AG04450 (cell line): ENCODE data around the gene COL8A2. TPM values are rescaled to one million over a fixed set of nuclear protein-coding genes. Genes with fewer than 3 reads are reported as not detected.
A peak's percentile ranks its signal among the peaks of the same experiment; 100 is the strongest.

Source experiments
- CTCF ChIA-PET: fragments of 300-600, 350-600 bp; formaldehyde crosslinking; extraction: SDS; loops from one replicate; lab custom pipeline; 2022; ENCODE audit warnings: antibody characterized with exemption, inconsistent platforms; lab: Charles Lee
- POLR2A ChIA-PET: fragments of 350-600 bp; formaldehyde crosslinking; extraction: SDS; loops from one replicate; lab custom pipeline; 2021; ENCODE audit warnings: antibody characterized with exemption, inconsistent platforms; lab: Yijun Ruan, JAX
- DNase-seq: peaks from one replicate; pipeline ENCODE4 v3.0.0-alpha.2; 2011; ENCODE audit warnings: low read depth, low spot score
- H3K27ac ChIP-seq: one replicate; pipeline ENCODE4 v1.5.1; 2012; ENCODE audit warnings: low read depth, low read length, control low read depth
- H3K27me3 ChIP-seq: one replicate; pipeline ENCODE4 v1.6.0; 2012; ENCODE audit warnings: low read length; ENCODE audit not compliant: control insufficient read depth, insufficient read depth
- H3K4me3 ChIP-seq: 2 replicates; pipeline ENCODE4 v1.5.1; 2011; ENCODE audit warnings: mild to moderate bottlenecking, low read depth, low read length, control low read depth
- H3K9me3 ChIP-seq: 2 replicates; pipeline ENCODE4 v1.5.1; 2012; ENCODE audit warnings: low read length; ENCODE audit not compliant: control insufficient read depth, insufficient read depth
- polyA plus RNA-seq: library from polyadenylated mRNA; depleted of rRNA; stranded (reverse); fragments of >200 nt; gene quantifications from 2 replicates; pipeline ENCODE4 v1.2.3, GENCODE V29; 2011
- TF ChIP-seq, protein P1 (sequence below): IDR thresholded peaks from 2 replicates; pipeline ENCODE4 v1.5.1; 2011; ENCODE audit warnings: low read depth, low read length, control low read depth, inconsistent platforms

Gene COL8A2
- polyA plus RNA-seq, 1 experiment = 1.5 TPM

DNA sequence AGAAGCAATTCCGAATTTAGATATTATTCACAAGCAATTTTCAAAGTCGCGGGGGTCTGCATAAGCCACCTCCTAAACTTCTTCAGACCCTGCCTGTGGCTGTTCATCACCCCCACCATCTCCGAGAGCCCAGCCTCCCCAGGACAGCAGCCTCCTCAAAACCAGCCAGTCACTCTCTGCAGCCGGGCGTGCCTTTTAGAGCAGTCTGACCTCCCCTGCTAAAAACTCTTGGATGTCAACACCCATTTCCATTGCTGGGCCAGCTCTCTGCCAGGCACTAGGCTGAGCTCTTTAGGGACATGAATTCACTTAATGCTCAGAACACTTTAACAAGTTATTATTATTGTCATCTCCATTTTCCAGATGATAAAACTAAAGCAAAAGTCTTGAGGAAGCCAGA is 24.6 kb downstream of the COL8A2 start:
- POLR2A ChIA-PET = no interaction called here
- no peaks in the 10 kb centered on the region; the same call in 1 of the 2 replicates for H3K9me3 ChIP-seq
- H3K27ac ChIP-seq = peak overlapping the region; percentile 21
- TF ChIP-seq, protein P1, sequence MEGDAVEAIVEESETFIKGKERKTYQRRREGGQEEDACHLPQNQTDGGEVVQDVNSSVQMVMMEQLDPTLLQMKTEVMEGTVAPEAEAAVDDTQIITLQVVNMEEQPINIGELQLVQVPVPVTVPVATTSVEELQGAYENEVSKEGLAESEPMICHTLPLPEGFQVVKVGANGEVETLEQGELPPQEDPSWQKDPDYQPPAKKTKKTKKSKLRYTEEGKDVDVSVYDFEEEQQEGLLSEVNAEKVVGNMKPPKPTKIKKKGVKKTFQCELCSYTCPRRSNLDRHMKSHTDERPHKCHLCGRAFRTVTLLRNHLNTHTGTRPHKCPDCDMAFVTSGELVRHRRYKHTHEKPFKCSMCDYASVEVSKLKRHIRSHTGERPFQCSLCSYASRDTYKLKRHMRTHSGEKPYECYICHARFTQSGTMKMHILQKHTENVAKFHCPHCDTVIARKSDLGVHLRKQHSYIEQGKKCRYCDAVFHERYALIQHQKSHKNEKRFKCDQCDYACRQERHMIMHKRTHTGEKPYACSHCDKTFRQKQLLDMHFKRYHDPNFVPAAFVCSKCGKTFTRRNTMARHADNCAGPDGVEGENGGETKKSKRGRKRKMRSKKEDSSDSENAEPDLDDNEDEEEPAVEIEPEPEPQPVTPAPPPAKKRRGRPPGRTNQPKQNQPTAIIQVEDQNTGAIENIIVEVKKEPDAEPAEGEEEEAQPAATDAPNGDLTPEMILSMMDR = no peak
- no peak for DNase-seq
- CTCF ChIA-PET = interaction anchor here (0.6 to 10.4 kb wide), 24 partner anchors 11 to 319 kb away, joined by 3 to 145 read pairs (median 4); partner anchors contain the start of genes LSM10, THRAP3 and TRAPPC3
- no peak overlapping the region for H3K4me3 ChIP-seq
- H3K27me3 ChIP-seq = no peaks in the 10 kb centered on the region

DNA sequence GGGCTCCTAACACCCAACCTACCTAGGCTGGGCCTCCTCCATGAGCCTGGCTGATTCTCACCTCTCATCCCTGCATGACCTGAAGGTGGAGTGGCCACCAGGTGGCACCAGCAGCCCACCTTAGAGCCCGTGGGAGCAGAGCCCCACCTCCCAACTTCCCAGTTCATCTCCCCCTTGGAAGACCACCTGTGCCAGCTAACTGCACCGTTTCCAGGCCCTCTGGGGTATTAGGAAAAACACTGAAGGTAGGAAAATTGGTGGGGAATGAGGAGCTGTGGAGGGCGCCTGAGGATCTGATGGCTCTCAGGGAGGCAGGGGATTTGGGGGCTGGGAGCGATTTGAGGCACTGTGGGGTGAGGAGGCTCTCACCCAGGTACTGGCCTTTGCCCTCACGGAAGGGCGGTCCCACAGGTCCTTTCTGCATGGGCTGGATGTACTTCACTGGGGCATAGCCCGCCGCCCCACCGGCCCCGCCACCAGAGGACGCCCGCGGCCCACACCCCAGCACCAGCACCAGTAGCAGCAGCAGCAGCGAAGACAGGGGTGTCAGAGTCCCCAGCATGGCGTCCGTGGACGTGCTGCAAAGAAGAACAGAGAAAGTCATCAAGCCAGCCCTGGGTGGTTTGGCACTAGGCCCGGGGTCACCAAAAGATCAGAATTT is 25.2 kb downstream of the COL8A2 start:
- TF ChIP-seq, protein P1 = peak; percentile 86
- Histone ChIP-seq H3K9me3 (no peaks in the 10 kb centered on the region; the same call in 1 of the 2 replicates), H3K4me3 (no peak overlapping the region), H3K27ac (no peak overlapping the region), H3K27me3 (no peaks in the 10 kb centered on the region)
- DNase-seq = peak; percentile 45
- CTCF ChIA-PET = interaction anchor here (0.6 to 10.4 kb wide), 24 partner anchors 11 to 320 kb away, joined by 3 to 145 read pairs (median 4); partner anchors contain the start of genes LSM10, THRAP3 and TRAPPC3
- POLR2A ChIA-PET = no interaction called here

DNA sequence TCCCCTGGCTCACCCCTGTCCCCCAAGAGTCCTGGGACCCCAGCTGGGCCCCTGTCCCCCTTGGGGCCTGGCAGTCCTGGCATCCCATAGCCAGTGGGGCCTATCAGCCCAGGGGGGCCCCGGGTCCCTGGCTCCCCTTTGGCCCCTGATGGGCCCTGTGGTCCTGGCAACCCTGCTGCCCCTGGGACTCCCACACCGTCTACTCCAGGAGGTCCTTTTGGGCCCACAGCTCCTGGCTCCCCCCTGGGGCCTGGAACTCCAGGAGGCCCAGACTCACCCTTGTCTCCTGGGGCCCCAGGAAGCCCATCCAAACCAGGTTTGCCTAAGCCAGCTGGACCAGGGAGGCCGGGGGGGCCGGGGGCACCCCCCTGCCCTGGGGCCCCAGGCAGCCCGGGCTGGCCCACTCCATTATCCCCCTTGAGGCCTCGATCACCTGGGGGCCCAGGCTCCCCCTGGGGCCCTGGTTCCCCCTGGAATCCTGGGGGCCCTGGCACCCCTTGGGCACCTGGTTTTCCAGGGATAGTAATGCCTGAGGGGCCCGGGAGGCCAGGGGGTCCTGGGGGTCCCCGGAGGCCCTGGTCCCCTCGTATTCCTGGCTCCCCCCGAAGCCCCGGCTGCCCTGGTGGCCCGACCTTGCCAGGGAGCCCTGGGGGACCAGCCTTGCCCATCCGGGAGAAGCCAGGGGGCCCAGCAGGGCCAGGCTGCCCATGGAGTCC is 26.2 kb downstream of the COL8A2 start:
- CTCF ChIA-PET = interaction anchor here (1.0 to 10.4 kb wide), 2 partner anchors 36 to 187 kb away, joined by 3 to 145 read pairs; no protein-coding TSS in a partner anchor
- POLR2A ChIA-PET = interaction anchor here (0.6 kb wide), 1 partner anchor 157 kb away, joined by 5 read pairs; no protein-coding TSS in a partner anchor
- Histone ChIP-seq H3K27me3 (no peaks in the 10 kb centered on the region), H3K4me3 (no peak overlapping the region), H3K9me3 (no peaks in the 10 kb centered on the region; the same call in 1 of the 2 replicates), H3K27ac (no peak overlapping the region)
- DNase-seq = no peak
- TF ChIP-seq, protein P1 = no peak

DNA sequence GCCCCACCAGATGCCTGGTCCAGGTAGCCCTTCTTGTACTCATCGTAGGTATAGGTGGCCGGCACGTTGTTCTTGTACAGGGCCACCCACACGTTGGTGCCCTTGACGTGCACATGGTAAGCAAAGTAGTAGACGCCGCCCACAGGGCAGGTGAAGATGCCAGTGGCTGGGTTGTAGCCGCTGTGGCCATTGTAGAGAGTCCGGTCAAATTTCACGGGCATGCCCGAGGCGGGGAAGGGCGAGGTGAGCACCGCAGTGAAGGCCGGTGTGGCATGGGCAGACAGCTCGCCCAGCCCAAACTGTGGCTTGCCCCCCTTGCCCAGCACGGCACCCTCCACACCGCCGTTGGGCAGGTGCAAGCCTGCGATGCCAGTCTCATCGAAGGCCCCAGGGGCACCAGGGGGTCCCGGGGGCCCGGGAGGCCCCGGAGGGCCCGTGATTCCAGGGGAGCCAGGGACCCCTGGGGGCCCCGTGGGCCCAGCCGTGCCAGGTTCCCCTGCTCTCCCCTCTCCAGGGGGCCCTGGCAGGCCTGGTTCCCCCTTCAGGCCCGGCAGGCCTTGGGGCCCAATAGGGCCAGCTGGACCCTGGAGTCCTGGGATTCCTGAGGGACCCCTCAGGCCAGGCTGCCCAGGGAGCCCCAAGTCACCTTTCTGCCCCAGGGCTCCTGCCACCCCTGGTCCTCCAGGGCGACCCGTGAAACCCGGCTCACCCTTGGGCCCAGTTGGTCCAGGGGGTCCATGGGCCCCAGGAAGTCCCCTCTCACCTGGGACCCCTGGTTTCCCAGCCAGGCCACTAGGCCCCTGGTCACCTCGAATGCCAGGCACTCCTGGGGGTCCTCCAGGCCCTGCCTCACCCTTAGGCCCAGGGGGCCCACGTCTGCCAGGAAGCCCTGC is 27.1 kb downstream of the COL8A2 start:
- no peak for DNase-seq
- H3K27me3 ChIP-seq = no peaks in the 10 kb centered on the region
- TF ChIP-seq, protein P1 = no peak
- ChIA-PET CTCF (interaction anchor here (0.5 to 10.4 kb wide), 7 partner anchors 37 to 245 kb away, joined by 3 to 145 read pairs (median 3); no protein-coding TSS in a partner anchor), POLR2A (interaction anchor here (0.6 kb wide), 1 partner anchor 157 kb away, joined by 5 read pairs; no protein-coding TSS in a partner anchor)
- H3K27ac ChIP-seq = no peak overlapping the region
- H3K4me3 ChIP-seq = no peak overlapping the region
- H3K9me3 ChIP-seq = no peaks in the 10 kb centered on the region; the same call in 1 of the 2 replicates
